HCT116 (cell line): ENCODE results near the gene GPR146. TPM values are rescaled to one million over a fixed set of nuclear protein-coding genes. Genes with fewer than 3 reads are reported as not detected.

Experiments used
- ATAC-seq: fragments of 200-7000 bp; cut with Tn5 transposase; 2 replicates; pipeline ENCODE4 v1.9.1; 2020; ENCODE audit warnings: mild to moderate bottlenecking, moderate library complexity
- BruUV-seq: library from RNA; stranded (reverse); fragments of 400-500 nt; replicated peaks from 2 replicates; lab custom pipeline; 2021; lab: Mats Ljungman, UMichigan
- CTCF ChIA-PET: fragments of 300-600 bp; sonication (Branson Sonifier 250); formaldehyde crosslinking; loops from one replicate; lab custom pipeline; 2021; ENCODE audit warnings: antibody characterized with exemption; lab: Charles Lee
- POLR2A ChIA-PET: fragments of 300-600, 350-600 bp; sonication (Branson Sonifier 250); formaldehyde crosslinking; loops from one replicate; lab custom pipeline; 2021; ENCODE audit warnings: antibody characterized with exemption; lab: Charles Lee
- RAD21 ChIA-PET, 2 experiments: fragments of 300-600 bp; sonication (Branson Sonifier 250); formaldehyde crosslinking; loops; one replicate each; lab custom pipeline; 2023; ENCODE audit warnings: low total read pairs in 2 of 2; ENCODE audit not compliant: uncharacterized antibody in 2 of 2, unreplicated experiment in 2 of 2, low non-redundant PET in 1 of 2; lab: Charles Lee
- DNase-seq: peaks from one replicate; pipeline ENCODE4 v3.0.0-alpha.2; 2010; ENCODE audit warnings: low read depth, low spot score
- H2AFZ ChIP-seq: fragments of 200-600 bp; shearing (Covaris generic), sonication (generic); 2 replicates; pipeline ENCODE4 v1.6.1; 2017; ENCODE audit warnings: low read depth, mixed run types, mixed read lengths, antibody characterized with exemption, low read length; ENCODE audit not compliant: poor library complexity, severe bottlenecking
- H3K27ac ChIP-seq: 2 replicates; pipeline ENCODE4 v1.5.1; 2012; ENCODE audit warnings: low read depth, low read length
- H3K27me3 ChIP-seq: fragments of 200-600 bp; sonication (generic); 2 replicates; pipeline ENCODE4 v1.6.1; 2016; ENCODE audit warnings: mixed run types, low read length, mixed read lengths; ENCODE audit not compliant: insufficient read depth
- H3K36me3 ChIP-seq, 2 experiments: fragments of 200-500 bp in 1 of 2; fragments of 200-600 bp in 1 of 2; sonication (Bioruptor generic) in 1 of 2; sonication (generic) in 1 of 2; 2 replicates each; pipeline versions ENCODE4 v1.5.1 to v1.6.1; 2014 to 2016; ENCODE audit warnings: low read length in 2 of 2, inconsistent platforms in 1 of 2, mixed read lengths in 1 of 2, mixed run types in 1 of 2; ENCODE audit not compliant: insufficient read depth in 2 of 2, control insufficient read depth in 1 of 2
- H3K4me1 ChIP-seq, 2 experiments: fragments of 200-600 bp in 1 of 2; sonication (generic) in 1 of 2; 2 replicates each; pipeline versions ENCODE4 v1.5.1 to v1.6.1; 2012 to 2017; ENCODE audit warnings: low read length in 2 of 2, inconsistent platforms in 1 of 2, mild to moderate bottlenecking in 1 of 2, mixed read lengths in 1 of 2, mixed run types in 1 of 2, moderate library complexity in 1 of 2; ENCODE audit not compliant: insufficient read depth in 2 of 2, control insufficient read depth in 1 of 2
- H3K4me2 ChIP-seq: fragments of 200-600 bp; sonication (generic); 2 replicates; pipeline ENCODE4 v1.6.1; 2017; ENCODE audit warnings: mixed run types, low read length, mixed read lengths
- H3K4me3 ChIP-seq, 2 experiments: fragments of 200-600 bp in 1 of 2; sonication (generic) in 1 of 2; replicated peaks in 1 of 2; 2 replicates each; pipeline ENCODE4 v1.5.1; 2011 to 2016; ENCODE audit warnings: low read length in 2 of 2, control low read depth in 1 of 2, low read depth in 1 of 2, mild to moderate bottlenecking in 1 of 2, mixed read lengths in 1 of 2, mixed run types in 1 of 2
- H3K79me2 ChIP-seq: fragments of 200-600 bp; sonication (generic); 2 replicates; pipeline ENCODE4 v1.6.1; 2017; ENCODE audit warnings: mild to moderate bottlenecking, mixed run types, low read length, moderate library complexity, mixed read lengths; ENCODE audit not compliant: insufficient read depth
- H3K9ac ChIP-seq: fragments of 200-600 bp; sonication (generic); 2 replicates; pipeline ENCODE4 v1.6.1; 2016; ENCODE audit warnings: low read length, mixed read lengths
- H3K9me2 ChIP-seq: fragments of 200-600 bp; sonication (generic), shearing (Covaris generic); 2 replicates; pipeline ENCODE4 v1.6.1; 2017; ENCODE audit warnings: mixed run types, mild to moderate bottlenecking, moderate library complexity; ENCODE audit not compliant: insufficient read depth
- H3K9me3 ChIP-seq, 2 experiments: fragments of 200-500 bp in 1 of 2; fragments of 200-600 bp in 1 of 2; sonication (Bioruptor generic) in 1 of 2; sonication (generic) in 1 of 2; 2 replicates each; pipeline ENCODE4 v1.6.1; 2014 to 2017; ENCODE audit warnings: low read length in 2 of 2, mixed read lengths in 2 of 2, inconsistent platforms in 1 of 2, low read depth in 1 of 2, mild to moderate bottlenecking in 1 of 2, mixed run types in 1 of 2, moderate library complexity in 1 of 2; ENCODE audit not compliant: control insufficient read depth in 1 of 2, insufficient read depth in 1 of 2
- H4K20me1 ChIP-seq: fragments of 200-600 bp; sonication (generic), shearing (Covaris generic); 2 replicates; pipeline ENCODE4 v1.6.1; 2017; ENCODE audit warnings: mixed run types, mild to moderate bottlenecking, moderate library complexity; ENCODE audit not compliant: insufficient read depth
- ATF3 ChIP-seq: IDR thresholded peaks from 2 replicates; pipeline ENCODE4 v1.6.1; 2012
- CBX3 ChIP-seq: IDR thresholded peaks from 2 replicates; pipeline ENCODE4 v1.6.1; 2012; ENCODE audit warnings: low read depth
- EGR1 ChIP-seq: IDR thresholded peaks from 2 replicates; pipeline ENCODE4 v1.6.1; 2012; ENCODE audit warnings: low read depth
- FOSL1 ChIP-seq: IDR thresholded peaks from 2 replicates; pipeline ENCODE4 v1.6.1; 2012; ENCODE audit warnings: low read depth
- JUND ChIP-seq: IDR thresholded peaks from 2 replicates; pipeline ENCODE4 v1.6.1; 2012
- MAX ChIP-seq: IDR thresholded peaks from 2 replicates; pipeline ENCODE4 v1.6.1; 2012
- REST ChIP-seq: IDR thresholded peaks from 2 replicates; pipeline ENCODE4 v1.6.1; 2012; ENCODE audit warnings: low read depth
- YY1 ChIP-seq: IDR thresholded peaks from 2 replicates; pipeline ENCODE4 v1.6.1; 2011; ENCODE audit warnings: low read length, low read depth, moderate library complexity, mild to moderate bottlenecking; ENCODE audit not compliant: insufficient replicate concordance; ENCODE audit errors: extremely low read depth
- ZBTB33 ChIP-seq: IDR thresholded peaks from 2 replicates; pipeline ENCODE4 v1.6.1; 2011; ENCODE audit warnings: mild to moderate bottlenecking, low read length, moderate library complexity; ENCODE audit not compliant: insufficient replicate concordance; ENCODE audit errors: extremely low read depth
- intact Hi-C: fragments of 100-400 bp; cut with micrococcal nuclease; formaldehyde crosslinking; loops from 2 replicates; pipeline ENCODE4 v1.10.0; 2022
- total RNA-seq: library from RNA; stranded (reverse); gene quantifications from one replicate; pipeline ENCODE4 v1.2.1, GENCODE V29; 2021; ENCODE audit not compliant: unreplicated experiment

GPR146 gene
- total RNA-seq, 1 experiment from 2014 or later = 2.4 TPM

GRCh38 chr7:1045069-1046063, 1.0 kb downstream of the GPR146 start:
- H3K79me2 ChIP-seq = peaks cover 23% of the 10 kb centered on the region; the same call in 1 of the 2 replicates
- H3K36me3 ChIP-seq = no peaks in the 10 kb centered on the region
- no peaks in the 10 kb centered on the region for H3K27me3 ChIP-seq
- ATAC-seq = no peak
- intact Hi-C loops = no loop called here
- H3K9ac ChIP-seq = peak overlapping the region; percentile 55
- H3K4me3 ChIP-seq = peak overlapping the region; percentile 54 to 61
- peak overlapping the region; percentile 90 for H3K4me2 ChIP-seq
- peaks cover 13 to 21% of the 10 kb centered on the region in 2 experiments for H3K4me1 ChIP-seq
- CTCF ChIA-PET = interaction anchor here (0.7 to 1.3 kb wide), 2 partner anchors 16 to 41 kb away, joined by 3 read pairs; no protein-coding TSS in a partner anchor
- H3K9me3 ChIP-seq = no peaks in the 10 kb centered on the region
- H3K9me2 ChIP-seq = no peaks in the 10 kb centered on the region
- H4K20me1 ChIP-seq = no peaks in the 10 kb centered on the region
- TF ChIP-seq EGR1 (no peak), JUND (no peak), YY1 (no peak)
- no peak for DNase-seq
- RAD21 ChIA-PET = no interaction called here
- no peak overlapping the region for H2AFZ ChIP-seq
- TSS peak; percentile 41 for BruUV-seq
- H3K27ac ChIP-seq = peak overlapping the region; percentile 68; the same call in 1 of the 2 replicates
- POLR2A ChIA-PET = no interaction called here

GRCh38 chr7:1046722-1047679, 2.7 kb downstream of the GPR146 start:
- Histone ChIP-seq H3K9ac (no peak overlapping the region), H4K20me1 (no peaks in the 10 kb centered on the region), H3K4me2 (no peak overlapping the region), H3K27ac (no peak overlapping the region), H3K9me3 (no peaks in the 10 kb centered on the region), H2AFZ (no peak overlapping the region), H3K4me1 (peaks cover 13 to 21% of the 10 kb centered on the region in 2 experiments), H3K9me2 (no peaks in the 10 kb centered on the region), H3K79me2 (peaks cover 15% of the 10 kb centered on the region; the same call in 1 of the 2 replicates), H3K4me3 (no peak overlapping the region), H3K27me3 (no peaks in the 10 kb centered on the region), H3K36me3 (no peaks in the 10 kb centered on the region)
- DNase-seq (no peak), ATAC-seq (no peak)
- POLR2A ChIA-PET = no interaction called here
- no TSS peak for BruUV-seq
- CTCF ChIA-PET = no interaction called here
- intact Hi-C loops = no loop called here
- RAD21 ChIA-PET = no interaction called here
- TF ChIP-seq FOSL1 (no peak), ZBTB33 (no peak), REST (no peak), MAX (no peak), CBX3 (no peak), EGR1 (no peak), ATF3 (no peak)
